Tibial nerve (tissue), 3 donors: Measurements from ENCODE around the gene INO80.
"Not testable (repeated sequence)": the region's sequence is repeated elsewhere in the genome, so short reads cannot be mapped to it uniquely, and the experiment has no call there.

Source experiments
- CTCF ChIP-seq, 5 experiments: fragments of 200-600 bp in 3 of 5; fragments of 450-650 bp in 2 of 5; sonication (generic) in 3 of 5; IDR thresholded peaks; one replicate each; pipeline ENCODE4 v1.5.1; 2016 to 2019; ENCODE audit warnings: antibody characterized with exemption in 5 of 5, mild to moderate bottlenecking in 3 of 5, moderate library complexity in 2 of 5
- POLR2A ChIP-seq, 2 donors: fragments of 450-650 bp; IDR thresholded peaks; one replicate each; pipeline ENCODE4 v1.6.1; 2017; ENCODE audit warnings: antibody characterized with exemption in 2 of 2, mild to moderate bottlenecking in 2 of 2, moderate library complexity in 2 of 2

GRCh38 chr15:41135580-41135979 is 19.5 kb upstream of the INO80 start:
- not testable (repeated sequence) for TF ChIP-seq CTCF, POLR2A (IDR thresholded peaks at IDR 0.05)
